Limb (tissue), 2 donors: ENCODE measurements around the gene SIPA1L3.

ENCODE experiments used
- DNase-seq, 2 donors: peaks; one replicate each; pipeline ENCODE4 v3.0.0-alpha.2; 2016; ENCODE audit errors: extremely low spot score in 2 of 2

Gene SIPA1L3

GRCh38 chr19:37947778-37948177 lies 40.8 kb downstream of the SIPA1L3 start:
- no peak for DNase-seq

GRCh38 chr19:37948362-37948761 lies 41.4 kb downstream of the SIPA1L3 start:
- DNase-seq, result no peak

- no peak for DNase-seq
These were observed 43.6 kb downstream of the SIPA1L3 start for GRCh38 chr19:37950471-37951175.

DNA sequence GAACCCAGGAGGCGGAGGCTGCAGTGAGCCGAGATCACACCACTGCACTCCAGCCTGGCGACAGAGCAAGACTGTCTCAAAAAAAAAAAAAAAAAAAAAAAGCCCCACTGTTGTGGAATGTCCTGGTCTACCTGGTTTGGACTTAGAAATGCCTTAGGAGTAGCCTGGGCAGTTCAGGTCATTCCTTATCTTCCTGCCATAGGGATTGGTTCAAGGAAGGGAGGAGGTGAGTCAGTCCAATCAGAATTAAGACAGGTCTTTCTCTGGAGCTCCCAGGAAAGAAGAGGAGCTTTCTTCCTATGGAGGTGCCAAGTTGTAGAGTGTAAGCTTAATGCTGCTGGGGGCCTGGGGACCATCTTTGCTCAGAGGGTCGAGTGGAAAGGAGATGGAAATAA lies 44.8 kb downstream of the SIPA1L3 start:
- no peak for DNase-seq

- no peak for DNase-seq
These were observed 46.3 kb downstream of the SIPA1L3 start for GRCh38 chr19:37953171-37953917.

GRCh38 chr19:37953918-37954303 lies 46.9 kb downstream of the SIPA1L3 start:
- DNase-seq, result no peak

GRCh38 chr19:37954421-37954874 lies 47.4 kb downstream of the SIPA1L3 start:
- no peak for DNase-seq

GRCh38 chr19:37955986-37956385 lies 49.0 kb downstream of the SIPA1L3 start:
- no peak for DNase-seq

DNA sequence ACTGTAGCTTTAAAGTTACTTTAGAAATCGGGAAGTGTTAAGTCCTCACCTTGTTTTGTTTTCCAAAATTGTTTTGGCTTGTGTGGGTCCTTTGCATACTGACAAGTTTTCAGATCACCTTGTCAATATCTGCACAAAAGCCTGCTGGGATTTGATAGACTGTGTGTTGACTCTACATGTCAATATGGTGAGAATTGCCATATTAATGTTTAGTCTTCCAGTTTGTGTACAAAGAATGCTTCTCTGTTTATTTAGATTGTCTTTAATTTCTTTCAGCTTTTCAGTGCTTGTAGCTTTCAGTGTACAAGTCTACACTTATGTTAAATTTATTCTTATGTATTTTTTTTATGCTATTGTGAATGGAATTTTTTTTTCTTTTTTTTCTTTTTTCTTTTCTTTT lies 50.2 kb downstream of the SIPA1L3 start:
- DNase-seq, result no peak

- no peak for DNase-seq
These were observed 52.7 kb downstream of the SIPA1L3 start for GRCh38 chr19:37959665-37960114.

DNA sequence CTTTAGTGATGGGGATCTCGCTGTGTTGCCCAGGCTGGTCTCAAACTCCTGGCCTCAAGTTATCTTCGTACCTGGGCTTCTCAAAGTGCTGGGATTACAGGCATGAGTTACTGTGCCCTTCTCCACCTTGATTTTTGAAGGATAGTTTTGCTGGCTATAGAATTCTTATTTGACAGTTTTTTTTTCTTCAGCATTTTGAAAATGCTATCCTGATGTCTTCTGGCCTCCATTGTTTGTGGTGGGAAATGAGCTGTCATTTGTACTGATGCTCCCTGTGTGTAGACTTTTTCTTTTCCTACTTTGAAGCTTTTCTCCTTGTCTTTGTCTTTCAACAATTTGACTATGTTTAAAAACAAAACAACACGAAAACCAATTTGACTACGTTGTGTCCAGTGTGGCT lies 54.2 kb downstream of the SIPA1L3 start:
- no peak for DNase-seq

DNA sequence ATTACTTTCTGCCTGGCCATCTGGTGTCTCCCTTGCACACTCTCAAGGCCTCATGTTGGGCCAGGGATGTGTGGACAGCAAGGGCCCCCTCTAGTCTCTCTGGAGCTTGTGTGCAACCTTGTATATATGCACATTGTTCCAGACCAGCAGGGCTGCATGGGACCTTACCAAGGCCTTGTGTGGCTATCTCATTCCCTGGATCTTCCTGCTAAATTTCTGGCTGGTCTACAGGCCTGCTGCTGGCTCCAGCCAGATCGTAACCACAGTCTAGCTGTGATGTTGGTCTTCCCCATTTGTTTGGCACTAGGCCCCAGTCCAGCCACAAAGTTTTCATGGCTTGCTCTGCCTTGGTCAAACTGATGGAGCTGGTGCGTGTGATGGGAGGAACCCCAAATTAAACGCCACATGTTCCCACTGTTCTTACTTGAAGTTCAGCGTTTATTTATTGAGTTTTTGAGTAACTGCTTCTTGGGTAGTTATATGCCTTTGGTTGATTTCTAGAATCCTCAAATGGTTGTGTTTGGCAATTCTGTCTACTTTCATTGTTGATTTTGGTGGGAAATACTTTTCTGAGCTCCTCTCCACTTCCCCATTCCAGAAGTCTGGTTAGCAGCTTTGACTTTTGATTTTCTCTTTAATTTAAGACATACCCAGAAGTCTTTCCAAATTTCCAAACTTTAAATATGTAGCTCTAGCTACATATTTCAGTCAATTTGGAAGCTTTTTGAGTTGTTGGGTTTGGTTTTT lies 56.4 kb downstream of the SIPA1L3 start:
- DNase-seq, result no peak

- no peak for DNase-seq
These were observed 57.1 kb downstream of the SIPA1L3 start for GRCh38 chr19:37964109-37964508.

- DNase-seq, result no peak
These were observed 59.2 kb downstream of the SIPA1L3 start for GRCh38 chr19:37966211-37966661.

GRCh38 chr19:37966662-37967231 lies 59.7 kb downstream of the SIPA1L3 start:
- DNase-seq, result no peak

DNA sequence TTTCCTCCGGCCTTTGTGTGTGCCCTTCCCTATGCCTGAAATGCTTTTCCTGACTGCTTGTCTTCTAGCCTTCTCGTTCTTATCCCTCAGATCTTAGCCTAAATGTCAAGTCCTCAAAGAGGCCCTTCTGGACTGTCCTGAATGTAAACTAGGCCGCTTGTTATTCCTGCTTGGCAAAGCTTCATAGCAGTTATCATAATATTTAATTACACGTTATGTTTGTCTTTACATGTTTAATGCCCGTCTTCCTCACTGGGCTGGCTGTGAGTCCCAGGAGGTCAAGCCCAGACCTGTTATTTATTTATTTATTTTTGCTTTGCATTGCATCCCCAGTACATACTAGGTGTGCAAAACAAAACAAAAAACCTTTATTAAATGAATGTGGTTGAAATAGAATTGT lies 62.7 kb downstream of the SIPA1L3 start:
- no peak for DNase-seq

DNA sequence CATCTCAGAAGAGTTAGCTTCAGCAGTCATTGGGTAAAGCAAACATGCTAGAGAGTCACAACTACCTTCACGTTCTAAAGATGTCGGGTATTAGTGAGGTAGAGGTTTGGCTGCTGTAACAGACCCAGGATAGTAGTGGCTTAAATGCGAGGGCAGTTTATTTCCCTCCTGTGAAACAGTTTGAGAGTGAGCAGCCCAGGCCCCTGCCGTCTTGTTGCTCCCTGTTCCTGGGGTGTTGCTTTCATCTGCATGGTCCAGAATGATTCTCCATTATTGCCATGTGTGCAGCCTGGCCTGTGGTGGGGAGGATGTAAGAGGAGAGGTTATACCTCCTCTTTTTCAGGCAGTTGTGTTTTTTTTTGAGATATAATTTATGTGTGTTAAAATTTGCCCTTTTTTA lies 63.7 kb downstream of the SIPA1L3 start:
- DNase-seq, result no peak

- DNase-seq, result no peak
These were observed 65.8 kb downstream of the SIPA1L3 start for GRCh38 chr19:37972803-37973202.

GRCh38 chr19:37973666-37974065 lies 66.7 kb downstream of the SIPA1L3 start:
- DNase-seq, result no peak

- DNase-seq, result no peak
These were observed 68.1 kb downstream of the SIPA1L3 start for GRCh38 chr19:37975071-37975470.

DNA sequence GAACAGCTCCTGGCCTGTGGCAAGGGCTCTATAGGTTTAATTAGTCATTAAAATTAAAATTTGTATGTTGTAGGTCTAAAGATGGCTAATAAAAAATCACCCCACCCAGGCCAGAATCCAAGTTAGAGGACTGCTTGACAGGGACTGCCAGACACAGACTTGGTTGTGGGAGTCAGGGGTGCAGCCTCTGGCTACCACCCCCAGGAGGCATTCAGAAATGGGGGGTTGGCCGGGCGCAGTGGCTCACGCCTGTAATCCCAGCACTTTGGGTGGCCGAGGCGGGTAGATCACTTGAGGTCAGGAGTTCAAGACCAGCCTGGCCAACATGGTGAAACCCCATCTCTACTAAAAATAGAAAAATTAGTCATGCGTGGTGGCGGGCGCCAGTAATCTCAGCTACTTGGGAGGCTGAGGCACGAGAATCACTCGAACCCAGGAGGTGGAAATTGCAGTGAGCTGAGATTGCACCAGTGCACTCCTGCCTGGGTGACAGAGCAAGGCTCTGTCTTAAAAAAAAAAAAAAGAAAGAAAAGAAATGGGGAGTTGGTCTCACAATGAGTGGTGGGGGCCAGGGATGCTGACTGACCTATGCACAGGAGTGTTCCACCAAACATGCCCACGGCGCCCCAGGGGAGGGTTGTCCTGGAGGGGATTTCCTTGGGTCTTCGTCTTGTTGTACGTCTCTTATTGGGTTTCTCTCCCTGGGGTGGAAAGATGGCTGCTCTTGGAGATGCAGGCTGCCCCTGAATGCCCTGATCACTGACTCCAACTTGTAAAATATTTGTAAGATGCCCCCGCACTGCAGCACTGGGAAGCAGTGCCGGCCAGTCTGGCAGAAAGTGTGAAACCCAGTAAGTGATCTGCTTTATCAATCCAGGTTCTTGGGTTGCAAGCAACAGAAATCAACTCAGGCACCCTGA lies 68.8 kb downstream of the SIPA1L3 start:
- DNase-seq, result no peak
